ENCODE data around the gene BEST3. TPM values are rescaled to one million over a fixed set of nuclear protein-coding genes. Genes with fewer than 3 reads are reported as not detected.

The BEST3 gene
- total and polyA plus RNA-seq, 2 donors (not counting 1 experiment from before 2014, with no cell fraction given) = not detected

GRCh38 chr12:69661386-69661785 is 37.7 kb downstream of the BEST3 start:
- Histone ChIP-seq H4K20me1 (ENCODE audit: control insufficient read depth, extremely low read depth, insufficient read depth, low read length) (no peaks in the 10 kb centered on the region), H3K27me3 (ENCODE audit: control insufficient read depth, insufficient read depth, low read length) (no peaks in the 10 kb centered on the region), H3K4me3 (replicated peaks in 1 of 4; ENCODE audit: control extremely low read depth in 1 of 4, insufficient read depth in 1 of 4, low read depth in 3 of 4, low read length in 4 of 4) (no peak overlapping the region), H3K4me2 (ENCODE audit: extremely low read depth, insufficient read depth, low read length) (no peak overlapping the region), H2AFZ (ENCODE audit: low read length) (no peak overlapping the region), H3K9me3 (ENCODE audit: control insufficient read depth, insufficient read depth, low read depth, low read length) (no peaks in the 10 kb centered on the region), H3K27ac (ENCODE audit: insufficient read depth, low read length) (no peak overlapping the region), H3K4me1 (ENCODE audit: control insufficient read depth, extremely low read depth, insufficient read depth, low read length) (peaks cover 2% of the 10 kb centered on the region), H3K79me2 (ENCODE audit: control insufficient read depth, insufficient read depth, low read length) (no peaks in the 10 kb centered on the region), H3K36me3 (ENCODE audit: control insufficient read depth, insufficient read depth, low read length) (no peaks in the 10 kb centered on the region), H3K9ac (ENCODE audit: insufficient read depth, low read length) (no peak overlapping the region)
- TF ChIP-seq EZH2 (IDR thresholded peaks at IDR 0.05; ENCODE audit: low read length, missing control alignments) (no peak), CTCF (conservative IDR thresholded peaks at IDR 0.05 in 1 of 2, IDR thresholded peaks at IDR 0.05 in 1 of 2; ENCODE audit: low read depth in 1 of 2, low read length in 2 of 2) (no peak)
- no peak for DNase-seq (ENCODE audit: low read depth in 2 of 2)

DNA sequence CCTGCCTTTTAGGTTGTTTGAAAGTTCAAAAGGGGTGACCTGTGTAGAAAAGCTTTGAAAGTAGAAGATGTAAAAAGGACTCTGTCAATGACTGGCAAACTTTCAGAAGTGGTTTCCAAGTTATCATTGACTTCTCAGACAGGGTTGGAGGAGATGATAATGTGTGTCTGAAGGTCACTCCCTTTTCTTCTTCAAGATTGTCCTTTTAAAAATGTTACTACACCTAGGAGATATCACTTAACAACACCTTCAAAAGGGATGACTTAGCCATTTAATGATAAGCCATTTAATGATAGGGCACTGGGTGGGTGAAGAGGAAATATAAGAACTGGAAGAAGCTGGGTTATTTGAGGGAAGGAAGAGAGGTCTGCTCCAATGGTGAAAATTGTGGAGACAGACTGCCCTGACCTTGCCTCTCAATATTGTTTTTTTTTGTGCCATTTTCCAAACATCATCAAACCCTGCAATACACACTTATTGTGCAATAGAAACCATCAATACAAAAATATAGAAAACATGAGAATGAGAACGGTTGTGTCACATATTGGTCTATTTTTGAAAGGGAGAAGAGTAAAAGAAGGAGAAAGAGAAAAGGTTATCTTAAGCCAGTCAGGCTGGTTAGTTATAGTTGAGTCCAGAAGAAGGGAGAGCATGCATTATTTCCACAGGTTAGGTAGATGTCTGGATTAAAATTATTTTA is 38.8 kb downstream of the BEST3 start:
- Histone ChIP-seq H3K36me3 (ENCODE audit: control insufficient read depth, insufficient read depth, low read length) (no peaks in the 10 kb centered on the region), H3K4me1 (ENCODE audit: control insufficient read depth, extremely low read depth, insufficient read depth, low read length) (peaks cover 6% of the 10 kb centered on the region), H2AFZ (ENCODE audit: low read length) (no peak overlapping the region), H3K9ac (ENCODE audit: insufficient read depth, low read length) (no peak overlapping the region), H3K79me2 (ENCODE audit: control insufficient read depth, insufficient read depth, low read length) (no peaks in the 10 kb centered on the region), H4K20me1 (ENCODE audit: control insufficient read depth, extremely low read depth, insufficient read depth, low read length) (no peaks in the 10 kb centered on the region), H3K4me3 (replicated peaks in 1 of 4; ENCODE audit: control extremely low read depth in 1 of 4, insufficient read depth in 1 of 4, low read depth in 3 of 4, low read length in 4 of 4) (no peak overlapping the region), H3K27me3 (ENCODE audit: control insufficient read depth, insufficient read depth, low read length) (no peaks in the 10 kb centered on the region), H3K4me2 (ENCODE audit: extremely low read depth, insufficient read depth, low read length) (no peak overlapping the region), H3K27ac (ENCODE audit: insufficient read depth, low read length) (no peak overlapping the region), H3K9me3 (ENCODE audit: control insufficient read depth, insufficient read depth, low read depth, low read length) (no peaks in the 10 kb centered on the region)
- no peak for DNase-seq (ENCODE audit: low read depth in 2 of 2)
- TF ChIP-seq EZH2 (IDR thresholded peaks at IDR 0.05; ENCODE audit: low read length, missing control alignments) (no peak), CTCF (conservative IDR thresholded peaks at IDR 0.05 in 1 of 2, IDR thresholded peaks at IDR 0.05 in 1 of 2; ENCODE audit: low read depth in 1 of 2, low read length in 2 of 2) (no peak)

DNA sequence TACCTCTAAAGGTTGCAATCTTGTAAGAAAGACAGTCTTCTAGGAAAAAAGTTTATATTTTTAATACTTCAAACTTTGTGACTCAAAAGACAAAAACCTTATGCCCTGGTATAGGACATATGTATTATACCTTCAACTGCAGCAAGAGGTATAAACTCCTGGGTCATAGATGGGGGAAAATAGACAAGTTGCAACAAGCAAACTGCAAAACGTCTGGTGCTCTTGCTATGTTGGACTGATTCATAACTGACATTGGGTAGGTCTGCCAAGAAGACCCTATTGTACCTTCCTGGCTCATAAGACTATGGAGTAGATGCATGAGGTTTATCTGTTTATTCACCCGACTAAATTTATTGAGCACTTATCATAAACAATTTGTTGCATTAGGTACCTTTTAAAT is 40.9 kb downstream of the BEST3 start:
- H3K9me3 ChIP-seq (ENCODE audit: control insufficient read depth, insufficient read depth, low read depth, low read length) = no peaks in the 10 kb centered on the region
- peaks cover 8% of the 10 kb centered on the region for H3K4me1 ChIP-seq (ENCODE audit: control insufficient read depth, extremely low read depth, insufficient read depth, low read length)
- no peaks in the 10 kb centered on the region for H3K36me3 ChIP-seq (ENCODE audit: control insufficient read depth, insufficient read depth, low read length)
- no peak for DNase-seq (ENCODE audit: low read depth in 2 of 2)
- H4K20me1 ChIP-seq (ENCODE audit: control insufficient read depth, extremely low read depth, insufficient read depth, low read length) = no peaks in the 10 kb centered on the region
- no peak overlapping the region for H3K27ac ChIP-seq (ENCODE audit: insufficient read depth, low read length)
- no peaks in the 10 kb centered on the region for H3K27me3 ChIP-seq (ENCODE audit: control insufficient read depth, insufficient read depth, low read length)
- no peak overlapping the region for H3K9ac ChIP-seq (ENCODE audit: insufficient read depth, low read length)
- H3K4me3 ChIP-seq (replicated peaks in 1 of 4; ENCODE audit: control extremely low read depth in 1 of 4, insufficient read depth in 1 of 4, low read depth in 3 of 4, low read length in 4 of 4) = no peak overlapping the region
- no peaks in the 10 kb centered on the region for H3K79me2 ChIP-seq (ENCODE audit: control insufficient read depth, insufficient read depth, low read length)
- H3K4me2 ChIP-seq (ENCODE audit: extremely low read depth, insufficient read depth, low read length) = no peak overlapping the region
- TF ChIP-seq EZH2 (IDR thresholded peaks at IDR 0.05; ENCODE audit: low read length, missing control alignments) = no peak
- no peak for TF ChIP-seq CTCF (conservative IDR thresholded peaks at IDR 0.05 in 1 of 2, IDR thresholded peaks at IDR 0.05 in 1 of 2; ENCODE audit: low read depth in 1 of 2, low read length in 2 of 2)
- no peak overlapping the region for H2AFZ ChIP-seq (ENCODE audit: low read length)

Measured in fibroblast of lung (primary cell).